ENCODE data around the gene SFT2D1.

Gene SFT2D1

GRCh38 chr6:166307082-166308032, 35.0 kb downstream of the SFT2D1 start:
- no peak for DNase-seq (ENCODE audit: low read depth in 2 of 2)

GRCh38 chr6:166306378-166307081, 35.8 kb downstream of the SFT2D1 start:
- DNase-seq (ENCODE audit: low read depth in 2 of 2): no peak

DNA sequence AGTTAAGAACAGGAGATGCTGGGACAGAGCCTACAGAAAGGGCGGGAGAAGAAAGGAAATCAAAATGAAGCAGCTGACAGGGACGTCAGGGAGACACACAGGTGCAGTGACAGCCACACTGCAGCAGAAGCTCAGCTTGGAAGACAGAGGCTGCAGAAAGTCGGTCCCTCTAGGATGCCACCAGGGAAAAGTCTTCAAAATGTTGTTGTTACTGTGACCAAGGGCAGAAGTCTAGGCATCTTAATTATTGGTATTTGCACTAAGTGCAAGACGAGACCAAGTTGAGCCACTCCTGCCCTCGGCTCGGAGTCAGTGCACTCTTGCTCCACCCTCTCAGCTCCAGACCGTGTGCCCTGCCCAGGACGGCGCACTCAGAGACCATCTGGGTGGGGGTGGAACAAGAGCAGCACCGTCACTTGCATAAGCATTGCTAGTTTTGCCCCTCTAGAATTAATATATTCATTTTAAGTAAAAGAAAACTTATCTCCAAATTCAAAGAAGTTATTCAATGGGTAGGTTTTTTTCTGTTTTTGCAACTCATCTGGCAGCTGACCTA, 36.7 kb downstream of the SFT2D1 start:
- DNase-seq (ENCODE audit: low read depth in 2 of 2): no peak

DNA sequence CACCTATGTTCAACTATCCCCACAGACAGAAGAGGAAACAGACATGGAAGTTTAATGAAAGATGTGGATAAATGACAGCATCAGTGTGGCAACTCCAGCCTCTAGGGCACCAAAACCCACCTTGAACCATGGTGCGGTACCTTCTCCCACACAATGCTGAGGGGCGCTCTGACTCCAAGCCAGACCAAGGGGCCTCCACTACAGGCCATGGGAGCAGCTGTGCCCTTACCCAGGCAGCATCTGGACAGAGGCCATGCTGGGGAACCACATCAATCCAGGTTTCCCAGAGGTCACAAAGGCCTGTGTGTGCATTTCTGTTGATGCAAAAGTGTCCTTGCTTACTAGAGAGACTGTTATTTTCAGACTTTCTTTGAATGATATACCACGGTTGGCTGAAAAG, 38.2 kb downstream of the SFT2D1 start:
- DNase-seq (ENCODE audit: low read depth in 2 of 2): no peak

DNA sequence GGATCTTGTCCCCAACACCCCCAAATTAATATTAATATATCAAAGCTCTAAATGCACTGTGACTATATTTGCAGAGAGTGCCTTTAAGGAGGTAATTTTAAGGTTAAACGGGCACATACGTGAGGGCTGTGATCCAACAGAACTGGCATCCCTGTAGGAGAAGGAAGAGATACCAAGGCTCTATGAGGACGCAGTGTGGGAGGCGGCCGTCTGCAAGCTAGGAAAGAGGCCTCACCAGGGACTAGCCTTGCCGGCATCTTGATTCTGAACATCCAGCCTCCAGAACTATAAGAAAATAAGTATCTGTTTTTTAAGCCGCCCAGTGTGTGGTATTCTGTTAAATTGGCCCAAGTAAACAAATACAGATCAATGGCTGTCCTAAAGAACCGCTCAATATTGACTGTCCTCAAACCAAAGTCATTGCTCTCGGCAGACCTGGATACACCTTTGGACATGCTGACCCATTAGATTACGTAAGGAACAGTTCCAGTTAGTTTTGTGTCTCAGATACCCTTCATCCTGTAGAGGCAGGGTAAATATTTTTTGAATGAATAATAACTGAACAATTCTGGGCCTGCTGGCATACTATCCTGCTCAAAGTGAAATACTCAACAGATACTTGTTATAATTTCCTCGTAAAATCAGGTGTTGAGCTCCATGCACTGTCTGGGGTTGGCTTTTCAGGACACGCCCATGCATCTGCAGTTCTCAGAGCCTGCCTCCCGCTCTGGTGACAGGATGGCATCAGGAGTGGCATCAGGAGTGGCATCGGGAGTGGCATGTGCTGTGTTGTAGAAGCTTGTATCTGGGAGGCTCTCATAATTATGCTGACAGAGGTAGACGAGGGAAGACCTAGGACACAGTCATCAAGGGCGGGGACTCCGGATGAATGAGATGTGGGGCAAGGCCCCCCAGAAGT, 40.5 kb downstream of the SFT2D1 start:
- DNase-seq (ENCODE audit: low read depth in 2 of 2): no peak

- no peak for DNase-seq (ENCODE audit: low read depth in 2 of 2)
Observed at GRCh38 chr6:166300357-166300987, 41.9 kb downstream of the SFT2D1 start.

DNA sequence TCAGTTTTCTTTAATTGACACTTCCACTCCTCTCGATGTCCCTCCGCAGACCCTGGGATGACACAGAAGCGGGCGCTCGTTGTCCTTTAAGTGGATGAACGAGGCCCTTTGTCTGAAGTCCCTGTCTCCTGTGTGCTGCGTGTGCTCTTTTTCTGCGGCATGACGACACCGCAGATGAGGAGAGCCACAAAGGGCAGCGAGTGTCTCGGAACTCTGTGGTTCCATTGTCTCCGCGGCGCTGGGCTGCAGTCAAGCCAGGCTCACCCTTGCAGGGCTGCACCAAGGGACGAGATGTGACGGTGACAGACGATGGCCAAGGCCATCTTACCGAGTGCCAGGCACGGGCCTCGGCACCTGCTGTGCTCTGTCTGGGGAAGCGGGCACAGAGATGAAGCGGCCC, 44.7 kb downstream of the SFT2D1 start:
- DNase-seq (ENCODE audit: low read depth in 2 of 2): no peak

DNA sequence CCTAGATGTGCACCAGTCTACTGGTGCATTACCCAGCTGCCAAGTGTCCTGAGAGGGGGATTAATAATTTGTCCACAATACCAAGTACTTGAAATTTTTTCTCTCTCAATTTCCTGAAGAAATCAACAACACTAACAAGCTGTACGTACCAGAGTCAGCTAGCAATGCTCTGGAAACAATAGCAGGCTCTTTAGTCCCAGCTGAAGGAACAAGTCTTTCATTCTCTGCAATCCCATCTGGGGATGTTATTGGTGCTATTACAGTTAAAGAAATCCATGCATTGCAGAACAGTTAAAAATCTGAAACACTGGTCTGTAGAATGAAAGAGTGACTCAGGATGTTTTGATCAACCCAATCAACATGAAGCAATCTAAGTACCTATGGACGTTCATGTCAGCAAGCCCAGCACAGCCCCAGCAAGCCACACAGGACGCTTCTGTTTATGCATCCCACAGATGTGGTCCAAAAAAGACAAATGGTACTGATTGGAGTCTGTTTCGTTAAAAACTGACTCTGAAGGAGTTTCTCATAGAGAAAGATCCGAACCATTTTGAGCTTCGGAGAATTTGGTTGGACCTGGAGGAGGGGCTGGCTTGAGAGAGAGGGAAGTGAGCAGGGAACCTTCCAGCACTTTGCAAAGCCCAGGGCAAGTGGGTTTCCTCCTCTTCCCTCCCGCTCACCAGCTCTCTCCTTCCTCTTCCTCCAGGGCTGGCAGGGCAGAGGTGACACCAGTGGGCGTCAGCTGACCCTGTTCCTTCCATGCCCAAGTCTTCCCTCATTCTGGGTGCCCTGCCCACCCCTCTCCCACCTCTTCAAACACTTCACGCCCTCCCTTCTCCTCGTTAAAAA, 46.1 kb downstream of the SFT2D1 start:
- DNase-seq (ENCODE audit: low read depth in 2 of 2): no peak

- DNase-seq (ENCODE audit: low read depth in 2 of 2): no peak
Observed at GRCh38 chr6:166293731-166294584, 48.4 kb downstream of the SFT2D1 start.

- no peak for DNase-seq (ENCODE audit: low read depth in 2 of 2)
Observed at GRCh38 chr6:166289207-166290060, 52.9 kb downstream of the SFT2D1 start.

- DNase-seq (ENCODE audit: low read depth in 2 of 2): no peak
Observed at GRCh38 chr6:166286839-166287271, 55.5 kb downstream of the SFT2D1 start.

DNA sequence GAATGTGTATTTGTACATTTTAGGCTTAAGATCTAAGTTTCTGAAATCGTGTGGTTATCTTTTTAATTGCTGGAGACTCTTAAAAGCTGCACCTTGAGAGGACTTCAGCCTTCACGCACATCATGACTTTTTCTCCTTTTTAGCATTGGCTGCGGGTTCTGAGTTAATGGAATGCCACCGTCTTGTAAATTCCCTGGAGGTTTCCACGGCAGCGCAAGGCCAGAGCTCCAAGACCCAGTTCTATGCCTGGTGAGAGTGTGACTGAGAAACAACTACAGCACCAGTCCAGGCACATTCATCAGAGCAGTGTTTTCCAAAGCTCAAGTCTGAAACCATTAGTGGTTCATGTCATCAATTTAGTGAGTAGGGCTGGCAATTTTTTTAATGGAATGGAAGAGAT, 57.1 kb downstream of the SFT2D1 start:
- no peak for DNase-seq (ENCODE audit: low read depth in 2 of 2)

- DNase-seq (ENCODE audit: low read depth in 2 of 2): no peak
Observed at GRCh38 chr6:166284640-166285039, 57.7 kb downstream of the SFT2D1 start.

GRCh38 chr6:166282394-166283032, 59.8 kb downstream of the SFT2D1 start:
- DNase-seq (ENCODE audit: low read depth in 2 of 2): no peak

DNA sequence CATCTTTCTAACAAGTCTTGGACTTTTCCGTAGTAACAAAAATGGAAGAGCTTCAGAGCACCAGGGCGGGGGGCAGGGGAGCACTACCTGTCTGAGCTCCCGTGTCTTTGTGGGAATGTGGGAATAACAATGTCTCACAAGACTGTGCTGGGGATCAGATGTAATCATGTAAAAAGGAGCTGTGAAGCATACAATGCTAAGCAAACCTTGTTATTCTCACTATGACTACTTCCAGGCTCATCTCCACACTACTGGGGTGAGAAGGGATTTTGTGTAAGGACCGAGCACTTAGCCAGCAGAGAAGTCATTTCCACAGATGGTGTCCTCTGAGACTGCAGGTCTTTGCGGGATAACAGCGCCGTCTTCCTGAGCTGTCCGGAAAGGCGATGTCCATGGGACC, 61.2 kb downstream of the SFT2D1 start:
- DNase-seq (ENCODE audit: low read depth in 2 of 2): no peak

GRCh38 chr6:166279393-166279679, 63.0 kb downstream of the SFT2D1 start:
- no peak for DNase-seq (ENCODE audit: low read depth in 2 of 2)

GRCh38 chr6:166278579-166279392, 63.6 kb downstream of the SFT2D1 start:
- no peak for DNase-seq (ENCODE audit: low read depth in 2 of 2)

Measured in stimulated activated CD8-positive, alpha-beta memory T cell treated with anti-CD3 and anti-CD28 coated beads, Interleukin-7, amount 100 ng/mL, for 1 hour (primary cell).